ENCODE measurements around the gene TAGAP.

Gene TAGAP

GRCh38 chr6:159067334-159067733 lies 22.5 kb upstream of the TAGAP start:
- TF ChIP-seq CTCF (IDR thresholded peaks at IDR 0.05; ENCODE audit: low read length) = no peak
- TF ChIP-seq EZH2 (optimal IDR thresholded peaks at IDR 0.05; ENCODE audit: low read depth, low read length) = no peak
- no peak for TF ChIP-seq EZH2phosphoT487 (IDR thresholded peaks at IDR 0.05; ENCODE audit: low read length)
- Histone ChIP-seq H3K9me2 (replicated peaks; ENCODE audit: insufficient read depth, low read length) (no peaks in the 10 kb centered on the region), H3K27me3 (replicated peaks; ENCODE audit: insufficient read depth, low read length) (no peaks in the 10 kb centered on the region), H3K4me1 (ENCODE audit: low read length) (no peaks in the 10 kb centered on the region), H3K9ac (ENCODE audit: low read length) (no peak overlapping the region), H2AFZ (ENCODE audit: low read length) (no peak overlapping the region), H3K27ac (ENCODE audit: low read length) (no peak overlapping the region), H3K9me3 (replicated peaks; ENCODE audit: insufficient read depth, low read length) (no peaks in the 10 kb centered on the region), H3K4me3 (ENCODE audit: low read length) (no peak overlapping the region), H3K79me2 (ENCODE audit: low read length) (no peaks in the 10 kb centered on the region), H4K20me1 (ENCODE audit: insufficient read depth, low read length) (no peaks in the 10 kb centered on the region), H3F3A (ENCODE audit: insufficient read depth, low read length) (no peaks in the 10 kb centered on the region), H3K4me2 (ENCODE audit: low read depth, low read length) (no peak overlapping the region), H3K36me3 (replicated peaks; ENCODE audit: insufficient read depth, low read length) (no peaks in the 10 kb centered on the region)
- no peak for DNase-seq

- no peaks in the 10 kb centered on the region for H3K4me1 ChIP-seq (ENCODE audit: low read length)
Measured at GRCh38 chr6:159066483-159066882, 21.7 kb upstream of the TAGAP start.

GRCh38 chr6:159065759-159066329 lies 21.1 kb upstream of the TAGAP start:
- Histone ChIP-seq H3K9me2 (replicated peaks; ENCODE audit: insufficient read depth, low read length) (no peaks in the 10 kb centered on the region), H4K20me1 (ENCODE audit: insufficient read depth, low read length) (no peaks in the 10 kb centered on the region), H3K4me2 (ENCODE audit: low read depth, low read length) (no peak overlapping the region), H3K79me2 (ENCODE audit: low read length) (no peaks in the 10 kb centered on the region), H3K27ac (ENCODE audit: low read length) (no peak overlapping the region), H3K9ac (ENCODE audit: low read length) (no peak overlapping the region), H3K4me3 (ENCODE audit: low read length) (no peak overlapping the region), H3K4me1 (ENCODE audit: low read length) (no peaks in the 10 kb centered on the region), H2AFZ (ENCODE audit: low read length) (no peak overlapping the region), H3K9me3 (replicated peaks; ENCODE audit: insufficient read depth, low read length) (no peaks in the 10 kb centered on the region), H3K36me3 (replicated peaks; ENCODE audit: insufficient read depth, low read length) (no peaks in the 10 kb centered on the region), H3K27me3 (replicated peaks; ENCODE audit: insufficient read depth, low read length) (no peaks in the 10 kb centered on the region), H3F3A (ENCODE audit: insufficient read depth, low read length) (no peaks in the 10 kb centered on the region)
- DNase-seq = no peak
- no peak for TF ChIP-seq EZH2 (optimal IDR thresholded peaks at IDR 0.05; ENCODE audit: low read depth, low read length)
- no peak for TF ChIP-seq CTCF (IDR thresholded peaks at IDR 0.05; ENCODE audit: low read length)
- no peak for TF ChIP-seq EZH2phosphoT487 (IDR thresholded peaks at IDR 0.05; ENCODE audit: low read length)

More at GRCh38 chr6:159066483-159066882, 21.7 kb upstream of the TAGAP start:
- Histone ChIP-seq H3K79me2 (ENCODE audit: low read length) (no peaks in the 10 kb centered on the region), H3K4me2 (ENCODE audit: low read depth, low read length) (no peak overlapping the region), H3K4me3 (ENCODE audit: low read length) (no peak overlapping the region), H3K27me3 (replicated peaks; ENCODE audit: insufficient read depth, low read length) (no peaks in the 10 kb centered on the region), H3K9me2 (replicated peaks; ENCODE audit: insufficient read depth, low read length) (no peaks in the 10 kb centered on the region), H3K36me3 (replicated peaks; ENCODE audit: insufficient read depth, low read length) (no peaks in the 10 kb centered on the region), H3K9me3 (replicated peaks; ENCODE audit: insufficient read depth, low read length) (no peaks in the 10 kb centered on the region), H3K9ac (ENCODE audit: low read length) (no peak overlapping the region), H3K27ac (ENCODE audit: low read length) (no peak overlapping the region), H3F3A (ENCODE audit: insufficient read depth, low read length) (no peaks in the 10 kb centered on the region), H2AFZ (ENCODE audit: low read length) (no peak overlapping the region), H4K20me1 (ENCODE audit: insufficient read depth, low read length) (no peaks in the 10 kb centered on the region)
- DNase-seq = no peak
- TF ChIP-seq EZH2phosphoT487 (IDR thresholded peaks at IDR 0.05; ENCODE audit: low read length) (no peak), EZH2 (optimal IDR thresholded peaks at IDR 0.05; ENCODE audit: low read depth, low read length) (no peak), CTCF (IDR thresholded peaks at IDR 0.05; ENCODE audit: low read length) (no peak)
